ENCODE results near the gene DNASE1L3. TPM values are rescaled to one million over a fixed set of nuclear protein-coding genes. Genes with fewer than 3 reads are reported as not detected.

The DNASE1L3 gene
- total RNA-seq, 1 experiment from 2014 or later: 0.27 TPM

GRCh38 chr3:58169371-58169770, 41.4 kb downstream of the DNASE1L3 start:
- peaks cover 44% of the 10 kb centered on the region for H3K4me1 Mint-ChIP-seq (ENCODE audit: low read depth, unreplicated experiment)
- H3K27me3 Mint-ChIP-seq (ENCODE audit: insufficient read depth, unreplicated experiment): no peaks in the 10 kb centered on the region
- POLR2A ChIA-PET: no interaction called here
- CTCF ChIA-PET: interaction anchor here (0.6 kb wide), 1 partner anchor 97 kb away, joined by 3 read pairs; no protein-coding TSS in a partner anchor
- H3K4me3 Mint-ChIP-seq (ENCODE audit: unreplicated experiment): no peak overlapping the region
- H3K36me3 ChIP-seq (ENCODE audit: control insufficient read depth, insufficient read depth, low read length): peaks cover 9% of the 10 kb centered on the region
- H3K9me3 Mint-ChIP-seq (ENCODE audit: unreplicated experiment): no peaks in the 10 kb centered on the region
- TF ChIP-seq CTCF (IDR thresholded peaks at IDR 0.05; ENCODE audit: insufficient read depth in 1 of 2, low read depth in 1 of 2, low read length in 1 of 2, severe bottlenecking in 1 of 2, unreplicated experiment in 1 of 2): no peak
- no peaks in the 10 kb centered on the region for H3K9me3 ChIP-seq
- intact Hi-C loops (cut with micrococcal nuclease; ENCODE audit: unreplicated experiment): loop anchor here (5.0 kb wide), 2 partner anchors 57 to 207 kb away; no protein-coding TSS in a partner anchor
- H3K27me3 ChIP-seq (replicated peaks; ENCODE audit: control insufficient read depth, insufficient read depth, low read length): no peaks in the 10 kb centered on the region
- peaks cover 98% of the 10 kb centered on the region for H3K36me3 Mint-ChIP-seq (ENCODE audit: insufficient read depth, unreplicated experiment)
- no TSS peak for BruUV-seq (replicated peaks)
- peak overlapping the region; percentile 64 for H3K27ac Mint-ChIP-seq (ENCODE audit: unreplicated experiment)
- H3K4me3 ChIP-seq (ENCODE audit: low read depth, low read length): no peak overlapping the region
- no peak for DNase-seq
- H3K4me1 ChIP-seq: peaks cover 49% of the 10 kb centered on the region

- peaks cover 9% of the 10 kb centered on the region for H3K36me3 ChIP-seq (ENCODE audit: control insufficient read depth, insufficient read depth, low read length)
- no TSS peak for BruUV-seq (replicated peaks)
- Mint-ChIP-seq H3K4me1 (ENCODE audit: low read depth, unreplicated experiment) (peaks cover 48% of the 10 kb centered on the region), H3K4me3 (ENCODE audit: unreplicated experiment) (no peak overlapping the region), H3K27me3 (ENCODE audit: insufficient read depth, unreplicated experiment) (no peaks in the 10 kb centered on the region), H3K27ac (ENCODE audit: unreplicated experiment) (peak overlapping the region; percentile 64), H3K36me3 (ENCODE audit: insufficient read depth, unreplicated experiment) (peaks cover 98% of the 10 kb centered on the region), H3K9me3 (ENCODE audit: unreplicated experiment) (no peaks in the 10 kb centered on the region)
- POLR2A ChIA-PET: no interaction called here
- H3K9me3 ChIP-seq: no peaks in the 10 kb centered on the region
- no peak for DNase-seq
- intact Hi-C loops (cut with micrococcal nuclease; ENCODE audit: unreplicated experiment): loop anchor here (5.0 kb wide), 2 partner anchors 56 to 206 kb away; no protein-coding TSS in a partner anchor
- no peak overlapping the region for H3K4me3 ChIP-seq (ENCODE audit: low read depth, low read length)
- CTCF ChIA-PET: no interaction called here
- H3K27me3 ChIP-seq (replicated peaks; ENCODE audit: control insufficient read depth, insufficient read depth, low read length): no peaks in the 10 kb centered on the region
- peaks cover 49% of the 10 kb centered on the region for H3K4me1 ChIP-seq
- TF ChIP-seq CTCF (IDR thresholded peaks at IDR 0.05; ENCODE audit: insufficient read depth in 1 of 2, low read depth in 1 of 2, low read length in 1 of 2, severe bottlenecking in 1 of 2, unreplicated experiment in 1 of 2): no peak
Observed at GRCh38 chr3:58168498-58168897, 42.3 kb downstream of the DNASE1L3 start.

- peaks cover 9% of the 10 kb centered on the region for H3K36me3 ChIP-seq (ENCODE audit: control insufficient read depth, insufficient read depth, low read length)
- no peak overlapping the region for H3K4me3 ChIP-seq (ENCODE audit: low read depth, low read length)
- CTCF ChIA-PET: interaction anchor here (0.6 to 2.6 kb wide), 2 partner anchors 205 to 540 kb away, joined by 3 to 10 read pairs; no protein-coding TSS in a partner anchor
- H3K4me3 Mint-ChIP-seq (ENCODE audit: unreplicated experiment): no peak overlapping the region
- no peaks in the 10 kb centered on the region for H3K27me3 ChIP-seq (replicated peaks; ENCODE audit: control insufficient read depth, insufficient read depth, low read length)
- no TSS peak for BruUV-seq (replicated peaks)
- POLR2A ChIA-PET: no interaction called here
- H3K9me3 Mint-ChIP-seq (ENCODE audit: unreplicated experiment): no peaks in the 10 kb centered on the region
- peak overlapping the region; percentile 68 for H3K27ac Mint-ChIP-seq (ENCODE audit: unreplicated experiment)
- TF ChIP-seq CTCF (IDR thresholded peaks at IDR 0.05; ENCODE audit: insufficient read depth in 1 of 2, low read depth in 1 of 2, low read length in 1 of 2, severe bottlenecking in 1 of 2, unreplicated experiment in 1 of 2): peak; percentile 75 to 76
- H3K4me1 Mint-ChIP-seq (ENCODE audit: low read depth, unreplicated experiment): peaks cover 48% of the 10 kb centered on the region
- H3K4me1 ChIP-seq: peaks cover 52% of the 10 kb centered on the region
- H3K27me3 Mint-ChIP-seq (ENCODE audit: insufficient read depth, unreplicated experiment): no peaks in the 10 kb centered on the region
- H3K9me3 ChIP-seq: no peaks in the 10 kb centered on the region
- peak; percentile 65 to 78 for DNase-seq
- intact Hi-C loops (cut with micrococcal nuclease; ENCODE audit: unreplicated experiment): loop anchor here (5.0 kb wide), 2 partner anchors 55 to 205 kb away; no protein-coding TSS in a partner anchor
- H3K36me3 Mint-ChIP-seq (ENCODE audit: insufficient read depth, unreplicated experiment): peaks cover 98% of the 10 kb centered on the region
Observed at GRCh38 chr3:58167431-58168351, 43.1 kb downstream of the DNASE1L3 start.
